Calu3 (cell line): ENCODE results near the gene RTP3. TPM values are rescaled to one million over a fixed set of nuclear protein-coding genes. Genes with fewer than 3 reads are reported as not detected.

Experiments
- BruUV-seq: library from RNA; stranded (reverse); fragments of 400-500 nt; replicated peaks from 2 replicates; lab custom pipeline; 2021; lab: Mats Ljungman, UMichigan
- CTCF ChIA-PET: fragments of 300-600 bp; sonication (Branson Sonifier 250); formaldehyde crosslinking; loops from one replicate; lab custom pipeline; 2022; ENCODE audit warnings: antibody characterized with exemption; lab: Charles Lee
- DNase-seq: peaks from one replicate; pipeline ENCODE4 v3.0.0; 2022
- H3K27ac Mint-ChIP-seq: one replicate; pipeline ENCODE4 v1.8.0; 2022; ENCODE audit warnings: mixed read lengths; ENCODE audit not compliant: unreplicated experiment
- H3K27me3 Mint-ChIP-seq: one replicate; pipeline ENCODE4 v1.8.0; 2022; ENCODE audit warnings: mixed read lengths; ENCODE audit not compliant: unreplicated experiment
- H3K36me3 Mint-ChIP-seq: one replicate; pipeline ENCODE4 v1.8.0; 2022; ENCODE audit warnings: mild to moderate bottlenecking, moderate library complexity, mixed read lengths; ENCODE audit not compliant: insufficient read depth, unreplicated experiment
- H3K4me1 Mint-ChIP-seq: one replicate; pipeline ENCODE4 v1.8.0; 2022; ENCODE audit warnings: mild to moderate bottlenecking, low read depth, mixed read lengths; ENCODE audit not compliant: unreplicated experiment
- H3K4me3 Mint-ChIP-seq: one replicate; pipeline ENCODE4 v1.8.0; 2022; ENCODE audit warnings: mild to moderate bottlenecking, low read depth, moderate library complexity, mixed read lengths; ENCODE audit not compliant: unreplicated experiment
- H3K9me3 Mint-ChIP-seq: one replicate; pipeline ENCODE4 v1.8.0; 2022; ENCODE audit warnings: low read depth, mixed read lengths; ENCODE audit not compliant: unreplicated experiment
- intact Hi-C: fragments of 100-400 bp; cut with micrococcal nuclease; formaldehyde crosslinking; loops from one replicate; pipeline ENCODE4 v1.10.0; 2022; ENCODE audit not compliant: unreplicated experiment
- total RNA-seq: library from RNA; stranded (reverse); gene quantifications from 2 replicates; pipeline ENCODE4 v1.2.3, GENCODE V29; 2022
- TF ChIP-seq, protein P1 (sequence below): fragments of 200-600 bp; IDR thresholded peaks from one replicate; pipeline ENCODE4 v1.8.0; 2022; ENCODE audit warnings: antibody characterized with exemption; ENCODE audit not compliant: unreplicated experiment

RTP3 gene
- total RNA-seq, 1 experiment from 2014 or later: not detected

GRCh38 chr3:46498916-46499519 is 1.2 kb downstream of the RTP3 start:
- peaks cover 11% of the 10 kb centered on the region for H3K27me3 Mint-ChIP-seq
- TF ChIP-seq, protein P1, sequence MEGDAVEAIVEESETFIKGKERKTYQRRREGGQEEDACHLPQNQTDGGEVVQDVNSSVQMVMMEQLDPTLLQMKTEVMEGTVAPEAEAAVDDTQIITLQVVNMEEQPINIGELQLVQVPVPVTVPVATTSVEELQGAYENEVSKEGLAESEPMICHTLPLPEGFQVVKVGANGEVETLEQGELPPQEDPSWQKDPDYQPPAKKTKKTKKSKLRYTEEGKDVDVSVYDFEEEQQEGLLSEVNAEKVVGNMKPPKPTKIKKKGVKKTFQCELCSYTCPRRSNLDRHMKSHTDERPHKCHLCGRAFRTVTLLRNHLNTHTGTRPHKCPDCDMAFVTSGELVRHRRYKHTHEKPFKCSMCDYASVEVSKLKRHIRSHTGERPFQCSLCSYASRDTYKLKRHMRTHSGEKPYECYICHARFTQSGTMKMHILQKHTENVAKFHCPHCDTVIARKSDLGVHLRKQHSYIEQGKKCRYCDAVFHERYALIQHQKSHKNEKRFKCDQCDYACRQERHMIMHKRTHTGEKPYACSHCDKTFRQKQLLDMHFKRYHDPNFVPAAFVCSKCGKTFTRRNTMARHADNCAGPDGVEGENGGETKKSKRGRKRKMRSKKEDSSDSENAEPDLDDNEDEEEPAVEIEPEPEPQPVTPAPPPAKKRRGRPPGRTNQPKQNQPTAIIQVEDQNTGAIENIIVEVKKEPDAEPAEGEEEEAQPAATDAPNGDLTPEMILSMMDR: no peak

GRCh38 chr3:46500656-46501635 is 3.2 kb downstream of the RTP3 start:
- no TSS peak for BruUV-seq
- H3K9me3 Mint-ChIP-seq: no peaks in the 10 kb centered on the region
- CTCF ChIA-PET: no interaction called here
- H3K27ac Mint-ChIP-seq: no peak overlapping the region
- TF ChIP-seq, protein P1: no peak
- peaks cover 11% of the 10 kb centered on the region for H3K27me3 Mint-ChIP-seq
- H3K4me1 Mint-ChIP-seq: no peaks in the 10 kb centered on the region
- no peak for DNase-seq
- H3K36me3 Mint-ChIP-seq: no peaks in the 10 kb centered on the region
- intact Hi-C loops: no loop called here
- H3K4me3 Mint-ChIP-seq: no peak overlapping the region

More at GRCh38 chr3:46498916-46499519, 1.2 kb downstream of the RTP3 start:
- Mint-ChIP-seq H3K4me1 (no peaks in the 10 kb centered on the region), H3K4me3 (no peak overlapping the region), H3K27ac (no peak overlapping the region), H3K9me3 (no peaks in the 10 kb centered on the region), H3K36me3 (no peaks in the 10 kb centered on the region)
- no peak for DNase-seq
- BruUV-seq: no TSS peak
- intact Hi-C loops: no loop called here
- CTCF ChIA-PET: no interaction called here

DNA sequence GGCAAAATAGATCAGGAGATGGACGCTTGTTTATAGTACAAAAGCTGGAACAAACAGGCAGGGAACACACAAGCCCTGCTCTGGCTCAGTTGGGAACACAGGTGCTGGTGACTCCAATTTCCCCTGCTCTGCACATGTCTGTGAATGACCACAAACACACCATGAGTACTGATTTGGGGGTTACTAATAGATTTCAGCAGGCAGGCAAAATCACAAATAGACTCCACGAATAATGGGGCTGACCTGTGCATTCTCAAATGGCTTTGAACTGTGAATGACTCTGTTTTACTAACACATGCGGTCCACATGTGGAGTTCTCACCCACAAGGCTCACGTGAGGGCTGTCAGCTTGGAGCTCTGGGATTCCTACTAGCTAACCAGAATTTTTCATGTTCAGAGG is 3.9 kb downstream of the RTP3 start:
- intact Hi-C loops: no loop called here
- Mint-ChIP-seq H3K36me3 (no peaks in the 10 kb centered on the region), H3K4me3 (no peak overlapping the region), H3K27ac (no peak overlapping the region), H3K9me3 (no peaks in the 10 kb centered on the region), H3K27me3 (peaks cover 11% of the 10 kb centered on the region), H3K4me1 (no peaks in the 10 kb centered on the region)
- no peak for DNase-seq
- TF ChIP-seq, protein P1: no peak
- CTCF ChIA-PET: no interaction called here
- no TSS peak for BruUV-seq

DNA sequence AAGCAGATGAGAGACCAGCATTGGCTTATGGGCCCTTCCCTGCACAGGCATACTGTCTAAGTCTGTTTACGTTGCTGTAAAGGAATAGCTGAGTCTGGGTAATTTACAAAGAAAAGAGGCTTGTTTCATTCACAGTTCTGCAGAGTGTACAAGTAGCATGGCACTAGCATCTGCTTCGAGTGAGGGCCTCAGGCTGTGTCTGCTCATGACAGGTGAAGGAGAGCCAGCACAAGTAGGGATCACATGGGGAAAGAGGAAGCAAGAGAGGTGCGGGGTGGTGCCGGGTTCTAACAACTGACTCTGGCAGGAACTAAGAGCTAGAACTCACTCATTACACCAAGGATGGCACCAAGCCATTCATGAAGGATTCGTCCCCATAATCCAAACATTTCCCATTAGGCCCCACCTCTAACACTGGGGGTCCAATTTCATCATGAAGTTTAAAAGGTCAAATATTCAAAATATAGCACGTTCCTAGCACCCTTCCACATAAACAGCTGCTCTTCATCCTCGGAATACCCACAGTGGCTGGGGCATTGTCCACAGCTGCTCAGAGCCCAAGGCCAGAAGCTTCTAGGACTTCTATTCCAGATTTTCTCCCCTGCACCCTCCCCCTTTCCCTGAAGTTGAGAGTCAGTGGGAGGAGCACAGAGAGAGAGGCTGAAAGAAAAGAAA is 5.6 kb downstream of the RTP3 start:
- TF ChIP-seq, protein P1: no peak
- Mint-ChIP-seq H3K4me1 (no peaks in the 10 kb centered on the region), H3K9me3 (no peaks in the 10 kb centered on the region), H3K4me3 (no peak overlapping the region), H3K27ac (no peak overlapping the region), H3K36me3 (no peaks in the 10 kb centered on the region), H3K27me3 (peaks cover 11% of the 10 kb centered on the region)
- intact Hi-C loops: no loop called here
- no TSS peak for BruUV-seq
- CTCF ChIA-PET: no interaction called here
- DNase-seq: no peak
